Stomach smooth muscle (tissue), 2 donors: ENCODE data around the gene ZNF497.

Experiments
- H3K27ac ChIP-seq: one replicate; pipeline ENCODE4 v1.7.0; 2013; ENCODE audit warnings: mild to moderate bottlenecking, low read length, inconsistent platforms
- H3K27me3 ChIP-seq, 2 donors: one replicate each; pipeline ENCODE4 v1.7.0; 2013; ENCODE audit warnings: low read length in 2 of 2; ENCODE audit not compliant: insufficient read depth in 2 of 2, control insufficient read depth in 1 of 2
- H3K36me3 ChIP-seq, 2 donors: one replicate each; pipeline ENCODE4 v1.7.0; 2013; ENCODE audit warnings: low read length in 2 of 2; ENCODE audit not compliant: control insufficient read depth in 2 of 2, insufficient read depth in 2 of 2
- H3K4me1 ChIP-seq: one replicate; pipeline ENCODE4 v1.7.0; 2013; ENCODE audit warnings: low read length; ENCODE audit not compliant: control insufficient read depth, insufficient read depth
- H3K4me3 ChIP-seq, 2 donors: one replicate each; pipeline ENCODE4 v1.7.0; 2013; ENCODE audit warnings: low read length in 2 of 2
- H3K9ac ChIP-seq, 2 donors: one replicate each; pipeline ENCODE4 v1.7.0; 2013; ENCODE audit warnings: low read length in 2 of 2, mild to moderate bottlenecking in 1 of 2
- H3K9me3 ChIP-seq, 2 donors: one replicate each; pipeline ENCODE4 v1.7.0; 2013; ENCODE audit warnings: low read length in 2 of 2; ENCODE audit not compliant: control insufficient read depth in 2 of 2
- donor health status: healthy.
- donor health status: Pancreatic carcinoma.

The ZNF497 gene

GRCh38 chr19:58400316-58400915 is 37.9 kb upstream of the ZNF497 start:
- Histone ChIP-seq H3K27me3 (peaks cover 22 to 23% of the 10 kb centered on the region in 2 donors), H3K9me3 (no peaks in the 10 kb centered on the region), H3K27ac (no peak overlapping the region), H3K4me3 (peak overlapping the region; percentile 87 to 96), H3K9ac (peak overlapping the region; percentile 66 to 79), H3K36me3 (no peaks in the 10 kb centered on the region), H3K4me1 (peaks cover 20% of the 10 kb centered on the region)

GRCh38 chr19:58399903-58400302 is 37.4 kb upstream of the ZNF497 start:
- Histone ChIP-seq H3K4me1 (peaks cover 20% of the 10 kb centered on the region), H3K27me3 (peaks cover 25% of the 10 kb centered on the region in 2 donors), H3K9ac (no peak overlapping the region), H3K9me3 (no peaks in the 10 kb centered on the region), H3K27ac (no peak overlapping the region), H3K4me3 (peak overlapping the region in 1 of 2 donors; percentile 87), H3K36me3 (peaks cover 2 to 3% of the 10 kb centered on the region in 2 donors)

GRCh38 chr19:58398545-58398944 is 36.0 kb upstream of the ZNF497 start:
- Histone ChIP-seq H3K36me3 (peaks cover 15 to 17% of the 10 kb centered on the region in 2 donors), H3K27me3 (peaks cover 25% of the 10 kb centered on the region in 2 donors), H3K9me3 (no peaks in the 10 kb centered on the region), H3K4me3 (no peak overlapping the region), H3K27ac (no peak overlapping the region), H3K9ac (no peak overlapping the region), H3K4me1 (peaks cover 20% of the 10 kb centered on the region)

GRCh38 chr19:58398087-58398486 is 35.5 kb upstream of the ZNF497 start:
- H3K36me3 ChIP-seq, result peaks cover 19 to 21% of the 10 kb centered on the region in 2 donors
- H3K9ac ChIP-seq, result no peak overlapping the region
- H3K27ac ChIP-seq, result no peak overlapping the region
- no peak overlapping the region for H3K4me3 ChIP-seq
- no peaks in the 10 kb centered on the region for H3K9me3 ChIP-seq
- peaks cover 25% of the 10 kb centered on the region in 2 donors for H3K27me3 ChIP-seq
- peaks cover 20% of the 10 kb centered on the region for H3K4me1 ChIP-seq

GRCh38 chr19:58397533-58398037 is 35.0 kb upstream of the ZNF497 start:
- no peak overlapping the region for H3K4me3 ChIP-seq
- no peaks in the 10 kb centered on the region for H3K9me3 ChIP-seq
- H3K4me1 ChIP-seq, result peaks cover 20% of the 10 kb centered on the region
- peaks cover 24 to 26% of the 10 kb centered on the region in 2 donors for H3K36me3 ChIP-seq
- H3K27me3 ChIP-seq, result peaks cover 25% of the 10 kb centered on the region in 2 donors
- H3K27ac ChIP-seq, result no peak overlapping the region
- no peak overlapping the region for H3K9ac ChIP-seq

- Histone ChIP-seq H3K36me3 (peaks cover 24 to 26% of the 10 kb centered on the region in 2 donors), H3K4me3 (no peak overlapping the region), H3K9me3 (no peaks in the 10 kb centered on the region), H3K27ac (no peak overlapping the region), H3K4me1 (peaks cover 18% of the 10 kb centered on the region), H3K27me3 (peaks cover 25% of the 10 kb centered on the region in 2 donors), H3K9ac (no peak overlapping the region)
Observed at GRCh38 chr19:58396691-58397532, 34.4 kb upstream of the ZNF497 start.

GRCh38 chr19:58395979-58396627 is 33.6 kb upstream of the ZNF497 start:
- Histone ChIP-seq H3K4me3 (no peak overlapping the region), H3K4me1 (peaks cover 15% of the 10 kb centered on the region), H3K27me3 (peaks cover 25% of the 10 kb centered on the region in 2 donors), H3K36me3 (peaks cover 24 to 26% of the 10 kb centered on the region in 2 donors), H3K27ac (no peak overlapping the region), H3K9ac (no peak overlapping the region), H3K9me3 (no peaks in the 10 kb centered on the region)

- no peak within 1 kb of the TSS for H3K4me3 ChIP-seq
Observed at GRCh38 chr19:58395220-58395978, 32.8 kb upstream of the ZNF497 start, which contains the start of gene RNF225. Gene RNF225 (plus strand): TSS chr19:58395656. CDS start chr19:58396090, 434 bp downstream.

GRCh38 chr19:58394821-58395219 is 32.3 kb upstream of the ZNF497 start:
- H3K9ac ChIP-seq, result no peak overlapping the region
- peaks cover 26 to 29% of the 10 kb centered on the region in 2 donors for H3K36me3 ChIP-seq
- peaks cover 25% of the 10 kb centered on the region in 2 donors for H3K27me3 ChIP-seq
- no peak overlapping the region for H3K4me3 ChIP-seq
- no peak overlapping the region for H3K27ac ChIP-seq
- H3K4me1 ChIP-seq, result peaks cover 7% of the 10 kb centered on the region
- H3K9me3 ChIP-seq, result no peaks in the 10 kb centered on the region

More at GRCh38 chr19:58395220-58395978, 32.8 kb upstream of the ZNF497 start, which contains the start of gene RNF225:
- Histone ChIP-seq H3K9me3 (no peaks in the 10 kb centered on the region), H3K36me3 (peaks cover 26 to 29% of the 10 kb centered on the region in 2 donors), H3K9ac (no peak within 1 kb of the TSS), H3K27me3 (peaks cover 25% of the 10 kb centered on the region in 2 donors), H3K27ac (no peak within 1 kb of the TSS), H3K4me1 (peaks cover 10% of the 10 kb centered on the region)

- Histone ChIP-seq H3K9ac (no peak overlapping the region), H3K27me3 (peaks cover 25% of the 10 kb centered on the region in 2 donors), H3K9me3 (no peaks in the 10 kb centered on the region), H3K4me3 (no peak overlapping the region), H3K27ac (no peak overlapping the region), H3K4me1 (peaks cover 7% of the 10 kb centered on the region), H3K36me3 (peaks cover 30 to 31% of the 10 kb centered on the region in 2 donors)
Observed at GRCh38 chr19:58393725-58394033, 31.1 kb upstream of the ZNF497 start.
